Keratinocyte (primary cell): ENCODE results near the gene DCTN3. TPM values are rescaled to one million over a fixed set of nuclear protein-coding genes. Genes with fewer than 3 reads are reported as not detected.

Source experiments
- DNase-seq: peaks from one replicate; pipeline ENCODE4 v3.0.0-alpha.2; 2011; ENCODE audit warnings: low read depth, missing footprints, low spot score
- FAIRE-seq: peaks from 2 replicates; lab custom pipeline; 2011; peaks lifted over from hg19 to GRCh38; lab: Jason Lieb, UNC
- H2AFZ ChIP-seq: 2 replicates; pipeline ENCODE4 v1.6.0; 2012; ENCODE audit warnings: low read length, control low read depth, inconsistent platforms; ENCODE audit not compliant: control insufficient read depth
- H3K27ac ChIP-seq: 2 replicates; pipeline ENCODE4 v1.5.1; 2011; ENCODE audit warnings: low read length; ENCODE audit not compliant: control insufficient read depth, insufficient read depth
- H3K27me3 ChIP-seq: 3 replicates; pipeline ENCODE4 v1.6.0; 2011; ENCODE audit warnings: low read length; ENCODE audit not compliant: control insufficient read depth, insufficient read depth; ENCODE audit errors: extremely low read depth
- H3K36me3 ChIP-seq, 2 experiments: 2 replicates in 1 of 2; 3 replicates in 1 of 2; pipeline ENCODE4 v1.5.1; 2011; ENCODE audit warnings: low read length in 2 of 2, mild to moderate bottlenecking in 1 of 2; ENCODE audit not compliant: control insufficient read depth in 2 of 2, insufficient read depth in 2 of 2; ENCODE audit errors: extremely low read depth in 1 of 2
- H3K4me1 ChIP-seq: 3 replicates; pipeline ENCODE4 v1.5.1; 2011; ENCODE audit warnings: low read length; ENCODE audit not compliant: control insufficient read depth, insufficient read depth; ENCODE audit errors: extremely low read depth
- H3K4me2 ChIP-seq: 3 replicates; pipeline ENCODE4 v1.6.0; 2011; ENCODE audit warnings: low read depth, low read length; ENCODE audit not compliant: control insufficient read depth, insufficient read depth; ENCODE audit errors: extremely low read depth
- H3K4me3 ChIP-seq, 3 experiments: fragments of 200-600 bp in 1 of 3; sonication (generic) in 1 of 3; 2 replicates in 2 of 3; 3 replicates in 1 of 3; pipeline ENCODE4 v1.5.1; 2011 to 2016; ENCODE audit warnings: low read length in 3 of 3, mild to moderate bottlenecking in 3 of 3, control low read depth in 2 of 3, inconsistent platforms in 1 of 3, low read depth in 1 of 3, mixed read lengths in 1 of 3, mixed run types in 1 of 3, moderate library complexity in 1 of 3; ENCODE audit not compliant: control insufficient read depth in 2 of 3, insufficient read depth in 2 of 3; ENCODE audit errors: extremely low read depth in 1 of 3
- H3K79me2 ChIP-seq: 2 replicates; pipeline ENCODE4 v1.6.0; 2012; ENCODE audit warnings: low read length; ENCODE audit not compliant: control insufficient read depth, insufficient read depth
- H3K9ac ChIP-seq: 3 replicates; pipeline ENCODE4 v1.6.0; 2011; ENCODE audit warnings: low read length; ENCODE audit not compliant: control insufficient read depth, insufficient read depth; ENCODE audit errors: extremely low read depth
- H3K9me1 ChIP-seq: 3 replicates; pipeline ENCODE4 v1.6.0; 2011; ENCODE audit warnings: low read length; ENCODE audit not compliant: control insufficient read depth, insufficient read depth; ENCODE audit errors: extremely low read depth
- H3K9me3 ChIP-seq: 2 replicates; pipeline ENCODE4 v1.5.1; 2012; ENCODE audit warnings: low read depth, low read length; ENCODE audit not compliant: control insufficient read depth
- H4K20me1 ChIP-seq: 3 replicates; pipeline ENCODE4 v1.6.0; 2011; ENCODE audit warnings: low read length; ENCODE audit not compliant: control insufficient read depth, insufficient read depth; ENCODE audit errors: extremely low read depth
- CTCF ChIP-seq, 3 experiments: IDR thresholded peaks in 1 of 3; conservative IDR thresholded peaks in 1 of 3; optimal IDR thresholded peaks in 1 of 3; 2 replicates in 2 of 3; 3 replicates in 1 of 3; pipeline versions ENCODE3 to v1.5.1; 2011; ENCODE audit warnings: low read length in 3 of 3, mild to moderate bottlenecking in 3 of 3, moderate library complexity in 2 of 3, control low read depth in 1 of 3, inconsistent platforms in 1 of 3; ENCODE audit not compliant: insufficient read depth in 2 of 3; ENCODE audit errors: extremely low read depth in 1 of 3
- EZH2 ChIP-seq: IDR thresholded peaks from one replicate; pipeline ENCODE4 v1.6.1; 2012; ENCODE audit warnings: inconsistent platforms, mild to moderate bottlenecking, low read length, moderate library complexity
- dilution Hi-C: fragments of 300-500 bp; cut with MboI; formaldehyde crosslinking; loops from one replicate; pipeline ENCODE4 v1.7.0; 2020; ENCODE audit warnings: low sequenced_read_pairs; ENCODE audit not compliant: extremely low pct_ligation_motif_present
- polyA plus RNA-seq, 5 experiments: library from polyadenylated mRNA; depleted of rRNA in 3 of 5; stranded (reverse) in 3 of 5; stranded (forward) in 1 of 5; unstranded in 1 of 5; fragments of >200 nt; gene quantifications; 1 replicate in 1 of 5; 2 replicates in 3 of 5; 3 replicates in 1 of 5; pipeline versions ENCODE4 v1.2.1 to v1.2.3, GENCODE V29; 2011 to 2012; ENCODE audit warnings: missing spikeins in 2 of 5, low read depth in 1 of 5, low replicate concordance in 1 of 5

DCTN3 gene
- polyA plus RNA-seq, 1 donor (not counting 4 experiments of a cell fraction or from before 2014, with no cell fraction given), result 106 TPM

- peaks cover 33% of the 10 kb centered on the region for H3K4me1 ChIP-seq
- H3K27ac ChIP-seq, result peak within 1 kb of the TSS; percentile 8
- FAIRE-seq (peak; percentile 23), DNase-seq (no peak)
- TF ChIP-seq CTCF (optimal IDR thresholded peaks at IDR 0.05 in 1 of 3, IDR thresholded peaks at IDR 0.05 in 1 of 3, conservative IDR thresholded peaks at IDR 0.05 in 1 of 3; ENCODE audit: extremely low read depth in 1 of 3, insufficient read depth in 2 of 3, low read length in 3 of 3), result no peak
- no peak for TF ChIP-seq EZH2
- peaks cover 12% of the 10 kb centered on the region for H3K79me2 ChIP-seq
- no peaks in the 10 kb centered on the region for H3K9me3 ChIP-seq
- H3K36me3 ChIP-seq, result peaks cover 7 to 13% of the 10 kb centered on the region in 2 experiments
- peak within 1 kb of the TSS; percentile 92 for H3K4me2 ChIP-seq
- peak within 1 kb of the TSS in 2 of 3 experiments; percentile 38 to 66 for H3K4me3 ChIP-seq
- H3K9ac ChIP-seq, result peak within 1 kb of the TSS; percentile 28
- dilution Hi-C loops, result no loop called here
- H3K9me1 ChIP-seq, result no peaks in the 10 kb centered on the region
- H4K20me1 ChIP-seq, result no peaks in the 10 kb centered on the region
- peaks cover 5% of the 10 kb centered on the region for H3K27me3 ChIP-seq
- H2AFZ ChIP-seq, result peak within 1 kb of the TSS; percentile 26
Measured at GRCh38 chr9:34651876-34652601, 31.7 kb upstream of the DCTN3 start, which contains the start of gene IL11RA. Gene IL11RA (plus strand): TSS chr9:34652185. CDS start chr9:34655218, 3,033 bp downstream.

- Histone ChIP-seq H3K27me3 (no peaks in the 10 kb centered on the region), H3K4me2 (peak overlapping the region; percentile 92), H3K4me1 (peaks cover 36% of the 10 kb centered on the region), H3K36me3 (peaks cover 7 to 13% of the 10 kb centered on the region in 2 experiments), H3K9ac (no peak overlapping the region), H3K4me3 (no peak overlapping the region), H3K9me3 (no peaks in the 10 kb centered on the region), H3K79me2 (peaks cover 13% of the 10 kb centered on the region), H2AFZ (no peak overlapping the region), H3K9me1 (no peaks in the 10 kb centered on the region), H3K27ac (no peak overlapping the region), H4K20me1 (no peaks in the 10 kb centered on the region)
- dilution Hi-C loops, result no loop called here
- DNase-seq (no peak), FAIRE-seq (no peak)
- TF ChIP-seq CTCF (optimal IDR thresholded peaks at IDR 0.05 in 1 of 3, IDR thresholded peaks at IDR 0.05 in 1 of 3, conservative IDR thresholded peaks at IDR 0.05 in 1 of 3; ENCODE audit: extremely low read depth in 1 of 3, insufficient read depth in 2 of 3, low read length in 3 of 3), result no peak
- no peak for TF ChIP-seq EZH2
Measured at GRCh38 chr9:34651321-34651720, 31.0 kb upstream of the DCTN3 start.
